A549 (cell line): ENCODE data around the gene PIGN. TPM values are rescaled to one million over a fixed set of nuclear protein-coding genes. Genes with fewer than 3 reads are reported as not detected.

Experiments
- ATAC-seq, 2 experiments: fragments of 200-7000 bp in 1 of 2; fragments of >200 bp in 1 of 2; cut with Nextera tagmentation in 1 of 2; cut with Tn5 transposase in 1 of 2; 3 replicates each; pipeline versions ENCODE4 v1.8.0 to v1.9.1; 2018 to 2020; ENCODE audit warnings: mild to moderate bottlenecking in 1 of 2, moderate library complexity in 1 of 2
- CTCF ChIA-PET: fragments of 300-600 bp; sonication (Branson Sonifier 250); formaldehyde crosslinking; extraction: SDS; loops from one replicate; lab custom pipeline; 2021; ENCODE audit warnings: antibody characterized with exemption, inconsistent platforms; lab: Yijun Ruan, JAX
- POLR2A ChIA-PET: fragments of 350-600 bp; formaldehyde crosslinking; extraction: SDS; loops from one replicate; lab custom pipeline; 2021; ENCODE audit warnings: antibody characterized with exemption, inconsistent platforms; lab: Yijun Ruan, JAX
- DNase-seq, 2 experiments: peaks; one replicate each; pipeline versions ENCODE4 v3.0.0 to v3.0.0-alpha.2; 2011 to 2016; ENCODE audit warnings: low read depth in 1 of 2, low spot score in 1 of 2
- FAIRE-seq: peaks from 2 replicates; lab custom pipeline; 2011; peaks lifted over from hg19 to GRCh38; lab: Jason Lieb, UNC
- H3K27ac ChIP-seq, 2 experiments: fragments of >200 bp; sonication (Bioruptor Twin); formaldehyde crosslinking; 3 replicates each; pipeline ENCODE4 v1.5.1; 2016 to 2017
- H3K4me1 ChIP-seq: fragments of >200 bp; sonication (Bioruptor Twin); formaldehyde crosslinking; 3 replicates; pipeline ENCODE4 v1.6.1; 2016
- H3K4me2 ChIP-seq: fragments of >200 bp; sonication (Bioruptor Twin); formaldehyde crosslinking; 3 replicates; pipeline ENCODE4 v1.6.1; 2016
- H3K4me3 ChIP-seq: fragments of >200 bp; sonication (Bioruptor Twin); formaldehyde crosslinking; 3 replicates; pipeline ENCODE4 v1.5.1; 2016
- H3K9me3 ChIP-seq: fragments of >200 bp; sonication (Bioruptor Twin); formaldehyde crosslinking; 3 replicates; pipeline ENCODE4 v1.6.1; 2016
- CBX2 ChIP-seq: fragments of 200-600 bp; sonication (generic); IDR thresholded peaks from 2 replicates; pipeline ENCODE4 v1.6.1; 2016; ENCODE audit warnings: low read depth, mild to moderate bottlenecking, borderline replicate concordance
- CBX8 ChIP-seq: fragments of 200-600 bp; sonication (generic); IDR thresholded peaks from 2 replicates; pipeline ENCODE4 v1.6.1; 2016
- CHD4 ChIP-seq: fragments of 200-600 bp; sonication (generic); IDR thresholded peaks from 2 replicates; pipeline ENCODE4 v1.6.1; 2016; ENCODE audit warnings: antibody characterized with exemption, mild to moderate bottlenecking, borderline replicate concordance
- FOSB ChIP-seq: fragments of 250-450 bp; sonication (Bioruptor Pico); IDR thresholded peaks from 2 replicates; pipeline ENCODE4 v1.5.0; 2020; ENCODE audit warnings: mild to moderate bottlenecking, moderate library complexity
- FOSL2 ChIP-seq, 2 experiments: fragments of 450-650 bp in 1 of 2; fragments of >200 bp in 1 of 2; sonication (Bioruptor Twin) in 1 of 2; formaldehyde crosslinking; IDR thresholded peaks; 2 replicates each; pipeline versions ENCODE4 v1.5.0 to v1.6.1; 2016 to 2020; ENCODE audit warnings: mild to moderate bottlenecking in 1 of 2, moderate library complexity in 1 of 2
- GATA3 ChIP-seq: IDR thresholded peaks from 2 replicates; pipeline ENCODE4 v1.6.1; 2012; ENCODE audit warnings: borderline replicate concordance
- HDAC2 ChIP-seq: fragments of 200-600 bp; sonication (generic); IDR thresholded peaks from 2 replicates; pipeline ENCODE4 v1.6.1; 2016
- HEYL ChIP-seq: fragments of 250-450 bp; sonication (Bioruptor Pico); IDR thresholded peaks from 2 replicates; pipeline ENCODE4 v1.8.0; 2021; ENCODE audit warnings: mild to moderate bottlenecking, moderate library complexity
- JUNB ChIP-seq: fragments of >200 bp; sonication (Bioruptor Twin); formaldehyde crosslinking; IDR thresholded peaks from 2 replicates; pipeline ENCODE4 v1.6.1; 2016
- KDM1A ChIP-seq: fragments of 200-600 bp; sonication (generic); IDR thresholded peaks from 2 replicates; pipeline ENCODE4 v1.6.1; 2016; ENCODE audit warnings: low read depth, mild to moderate bottlenecking
- KDM5A ChIP-seq: fragments of 200-600 bp; sonication (generic); IDR thresholded peaks from 2 replicates; pipeline ENCODE4 v1.6.1; 2016; ENCODE audit warnings: antibody characterized with exemption, mild to moderate bottlenecking
- MAZ ChIP-seq: fragments of 150-350 bp; IDR thresholded peaks from 2 replicates; pipeline ENCODE4 v1.6.1; 2014; ENCODE audit warnings: antibody characterized with exemption, low read depth, low read length, borderline replicate concordance
- MYC ChIP-seq: IDR thresholded peaks from 2 replicates; pipeline ENCODE4 v1.6.1; 2012; ENCODE audit warnings: mild to moderate bottlenecking, inconsistent platforms, low read length, improper control_type of control experiment, borderline replicate concordance
- NFE2L2 ChIP-seq: fragments of 150-350 bp; conservative IDR thresholded peaks from 2 replicates; pipeline ENCODE4 v1.6.1; 2014; ENCODE audit warnings: low read length
- NR3C1 ChIP-seq: fragments of >200 bp; sonication (Bioruptor Twin); formaldehyde crosslinking; IDR thresholded peaks from 3 replicates; pipeline ENCODE4 v1.6.1; 2017
- POLR2AphosphoS2 ChIP-seq: conservative IDR thresholded peaks from 2 replicates; pipeline ENCODE4 v1.6.1; 2012; ENCODE audit warnings: low read length, improper control_type of control experiment, inconsistent platforms
- RCOR1 ChIP-seq: fragments of 150-350 bp; IDR thresholded peaks from 2 replicates; pipeline ENCODE4 v1.6.1; 2014; ENCODE audit warnings: antibody characterized with exemption, low read length, low read depth
- RFX5 ChIP-seq: fragments of 450-650 bp; IDR thresholded peaks from 2 replicates; pipeline ENCODE4 v1.7.1; 2014; ENCODE audit warnings: antibody characterized with exemption, mild to moderate bottlenecking, moderate library complexity
- SMC3 ChIP-seq: fragments of >200 bp; sonication (Bioruptor Twin); formaldehyde crosslinking; IDR thresholded peaks from 3 replicates; pipeline ENCODE4 v1.6.1; 2018; ENCODE audit warnings: inconsistent platforms
- SREBF2 ChIP-seq: fragments of 450-650 bp; IDR thresholded peaks from 2 replicates; pipeline ENCODE4 v1.6.1; 2014; ENCODE audit warnings: mild to moderate bottlenecking, moderate library complexity
- ZC3H11A ChIP-seq: fragments of 450-650 bp; IDR thresholded peaks from 2 replicates; pipeline ENCODE4 v1.6.1; 2014; ENCODE audit warnings: antibody characterized with exemption, mild to moderate bottlenecking
- ZSCAN20 ChIP-seq: fragments of 250-450 bp; sonication (Bioruptor Pico); IDR thresholded peaks from 2 replicates; pipeline ENCODE4 v1.8.0; 2022; ENCODE audit warnings: mild to moderate bottlenecking, moderate library complexity
- WGBS: methylation state at CpG from one replicate; pipeline ENCODE4 v1.1.6; 2017; ENCODE audit errors: missing lambda C conversion rate; 5-methylcytosine and 5-hydroxymethylcytosine counted together
- polyA plus RNA-seq, 4 experiments: library from polyadenylated mRNA; depleted of rRNA in 3 of 4; stranded (reverse); fragments of >200 nt; fragmentation: RNase III in 1 of 4; extraction: RNeasy Plus Mini Kit Qiagen cat#74134 plus additional on column Dnase treatment in 1 of 4; gene quantifications; 2 replicates in 3 of 4; 3 replicates in 1 of 4; pipeline ENCODE4 v1.2.3, GENCODE V29; 2011 to 2017
- TF ChIP-seq, protein P1 (sequence below): fragments of >200 bp; sonication (Bioruptor Twin); formaldehyde crosslinking; IDR thresholded peaks from 3 replicates; pipeline ENCODE4 v1.6.1; 2016
- TF ChIP-seq, protein P2 (sequence below): fragments of >200 bp; sonication (Bioruptor Twin); formaldehyde crosslinking; IDR thresholded peaks from 3 replicates; pipeline ENCODE4 v1.5.1; 2016
- TF ChIP-seq, protein P3 (sequence below): IDR thresholded peaks from 2 replicates; pipeline ENCODE4 v1.6.1; 2012

PIGN gene
- polyA plus RNA-seq, 2 of the 4 experiments (the other 2 are of a cell fraction) = 12.9 to 37.0 TPM

DNA sequence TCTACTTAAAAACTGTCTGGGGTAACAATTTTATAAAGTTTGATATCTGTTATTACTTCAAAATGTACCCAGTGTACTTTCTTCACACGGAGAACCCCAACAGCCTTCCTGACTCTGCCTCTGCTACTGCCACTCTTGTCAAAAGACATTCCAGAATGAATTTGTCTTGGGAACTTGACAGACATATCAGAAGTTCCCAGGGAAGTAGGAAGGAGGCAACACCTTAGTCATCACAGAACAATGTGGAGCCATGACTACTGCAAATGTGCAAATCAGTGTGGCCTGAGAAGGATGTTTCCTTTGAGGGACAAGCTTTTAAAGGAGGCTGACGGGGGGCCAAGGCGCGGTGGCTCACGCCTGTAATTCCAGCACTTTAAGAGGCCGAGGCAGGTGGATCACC lies 160.3 kb downstream of the PIGN start:
- CTCF ChIA-PET = no interaction called here
- 40% methylated on average over 6 of the region's 6 CpGs for WGBS
- FAIRE-seq (no peak), DNase-seq (peak in 1 of 2 experiments; percentile 2), ATAC-seq (no peak)
- H3K4me2 ChIP-seq = no peak overlapping the region
- POLR2A ChIA-PET = no interaction called here
- no peaks in the 10 kb centered on the region for H3K9me3 ChIP-seq
- H3K4me3 ChIP-seq = no peak overlapping the region
- no peak overlapping the region for H3K27ac ChIP-seq
- no peaks in the 10 kb centered on the region for H3K4me1 ChIP-seq
- TF ChIP-seq SREBF2 = no peak
- TF ChIP-seq RCOR1 = no peak
- no peak for TF ChIP-seq SMC3
- TF ChIP-seq, protein P1, sequence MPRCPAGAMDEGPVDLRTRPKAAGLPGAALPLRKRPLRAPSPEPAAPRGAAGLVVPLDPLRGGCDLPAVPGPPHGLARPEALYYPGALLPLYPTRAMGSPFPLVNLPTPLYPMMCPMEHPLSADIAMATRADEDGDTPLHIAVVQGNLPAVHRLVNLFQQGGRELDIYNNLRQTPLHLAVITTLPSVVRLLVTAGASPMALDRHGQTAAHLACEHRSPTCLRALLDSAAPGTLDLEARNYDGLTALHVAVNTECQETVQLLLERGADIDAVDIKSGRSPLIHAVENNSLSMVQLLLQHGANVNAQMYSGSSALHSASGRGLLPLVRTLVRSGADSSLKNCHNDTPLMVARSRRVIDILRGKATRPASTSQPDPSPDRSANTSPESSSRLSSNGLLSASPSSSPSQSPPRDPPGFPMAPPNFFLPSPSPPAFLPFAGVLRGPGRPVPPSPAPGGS = no peak
- TF ChIP-seq ZSCAN20 (CRISPR knock-in tag) = no peak
- no peak for TF ChIP-seq HEYL (CRISPR knock-in tag)
- TF ChIP-seq, protein P2, sequence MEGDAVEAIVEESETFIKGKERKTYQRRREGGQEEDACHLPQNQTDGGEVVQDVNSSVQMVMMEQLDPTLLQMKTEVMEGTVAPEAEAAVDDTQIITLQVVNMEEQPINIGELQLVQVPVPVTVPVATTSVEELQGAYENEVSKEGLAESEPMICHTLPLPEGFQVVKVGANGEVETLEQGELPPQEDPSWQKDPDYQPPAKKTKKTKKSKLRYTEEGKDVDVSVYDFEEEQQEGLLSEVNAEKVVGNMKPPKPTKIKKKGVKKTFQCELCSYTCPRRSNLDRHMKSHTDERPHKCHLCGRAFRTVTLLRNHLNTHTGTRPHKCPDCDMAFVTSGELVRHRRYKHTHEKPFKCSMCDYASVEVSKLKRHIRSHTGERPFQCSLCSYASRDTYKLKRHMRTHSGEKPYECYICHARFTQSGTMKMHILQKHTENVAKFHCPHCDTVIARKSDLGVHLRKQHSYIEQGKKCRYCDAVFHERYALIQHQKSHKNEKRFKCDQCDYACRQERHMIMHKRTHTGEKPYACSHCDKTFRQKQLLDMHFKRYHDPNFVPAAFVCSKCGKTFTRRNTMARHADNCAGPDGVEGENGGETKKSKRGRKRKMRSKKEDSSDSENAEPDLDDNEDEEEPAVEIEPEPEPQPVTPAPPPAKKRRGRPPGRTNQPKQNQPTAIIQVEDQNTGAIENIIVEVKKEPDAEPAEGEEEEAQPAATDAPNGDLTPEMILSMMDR = no peak
- no peak for TF ChIP-seq JUNB
- no peak for TF ChIP-seq NR3C1
- TF ChIP-seq RFX5 = no peak
- TF ChIP-seq KDM5A = no peak
- TF ChIP-seq MAZ = no peak
- TF ChIP-seq ZC3H11A = no peak
- TF ChIP-seq, protein P3, sequence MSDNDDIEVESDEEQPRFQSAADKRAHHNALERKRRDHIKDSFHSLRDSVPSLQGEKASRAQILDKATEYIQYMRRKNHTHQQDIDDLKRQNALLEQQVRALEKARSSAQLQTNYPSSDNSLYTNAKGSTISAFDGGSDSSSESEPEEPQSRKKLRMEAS = no peak
- TF ChIP-seq KDM1A = no peak

DNA sequence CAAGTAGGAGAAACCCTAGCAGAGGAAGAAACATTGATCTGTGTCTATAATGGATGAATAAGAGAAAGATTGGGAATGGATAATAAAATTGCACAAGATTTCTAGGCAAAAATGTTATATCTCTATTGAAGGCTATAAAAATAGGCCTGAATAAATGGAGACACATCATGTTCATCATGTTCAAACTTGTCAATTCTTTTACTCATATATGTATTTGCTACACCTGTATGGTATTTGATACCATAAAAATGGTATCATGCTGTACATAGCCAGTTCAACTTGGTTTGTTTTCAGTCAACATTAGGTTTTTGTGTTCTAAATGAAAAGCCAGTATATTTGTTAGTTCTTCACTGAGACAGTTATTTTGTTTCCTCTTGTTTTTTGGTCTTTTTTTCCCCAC lies 161.9 kb downstream of the PIGN start:
- CTCF ChIA-PET = no interaction called here
- H3K4me2 ChIP-seq = no peak overlapping the region
- POLR2A ChIA-PET = no interaction called here
- H3K9me3 ChIP-seq = no peaks in the 10 kb centered on the region
- no peak for TF ChIP-seq GATA3
- no peak for TF ChIP-seq MYC
- TF ChIP-seq FOSB (CRISPR knock-in tag) = no peak
- H3K4me3 ChIP-seq = no peak overlapping the region
- ATAC-seq = no peak
- FAIRE-seq = no peak
- H3K27ac ChIP-seq = no peak overlapping the region
- H3K4me1 ChIP-seq = no peaks in the 10 kb centered on the region
- no peak for DNase-seq

DNA sequence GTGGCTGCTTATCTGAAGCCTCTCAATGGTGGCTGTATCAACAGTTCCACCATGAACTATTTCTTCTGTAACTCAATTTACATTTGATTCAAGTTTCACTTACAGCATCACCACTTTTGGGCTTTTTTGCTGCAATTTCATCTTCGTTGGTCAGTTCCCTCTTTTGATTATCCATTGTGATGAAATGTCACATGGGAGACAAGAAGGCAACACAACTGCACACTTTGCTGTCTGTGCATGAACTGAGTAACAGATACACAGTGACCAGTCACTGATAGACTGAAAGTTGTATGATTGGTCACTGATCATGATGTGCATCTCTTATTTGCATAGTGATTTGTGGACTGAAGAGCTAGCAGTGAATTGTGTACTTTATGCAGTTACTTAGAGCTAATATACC lies 163.3 kb downstream of the PIGN start:
- CTCF ChIA-PET = no interaction called here
- TF ChIP-seq CBX8 (no peak), HDAC2 (no peak), RCOR1 (no peak), SREBF2 (no peak), ZSCAN20 (CRISPR knock-in tag) (no peak), POLR2AphosphoS2 (no peak), CHD4 (no peak), HEYL (CRISPR knock-in tag) (no peak), CBX2 (no peak), FOSL2 (IDR thresholded peaks at IDR 0.05) (no peak), FOSL2 (CRISPR knock-in tag; IDR thresholded peaks at IDR 0.05) (no peak), NFE2L2 (no peak), GATA3 (no peak)
- FAIRE-seq (no peak), ATAC-seq (no peak), DNase-seq (no peak)
- POLR2A ChIA-PET = no interaction called here
- Histone ChIP-seq H3K9me3 (no peaks in the 10 kb centered on the region), H3K4me3 (no peak overlapping the region), H3K27ac (no peak overlapping the region), H3K4me2 (no peak overlapping the region), H3K4me1 (no peaks in the 10 kb centered on the region)
- 0% methylated on average over 1 of the region's 1 CpG for WGBS
